GM13977 (cell line): ENCODE results near the gene CNIH1.

Source experiments
- DNase-seq: peaks from one replicate; pipeline ENCODE4 v3.0.0; 2012; ENCODE audit warnings: low spot score
- in situ Hi-C: fragments of 300-500 bp; cut with MboI; formaldehyde crosslinking; loops from one replicate; pipeline ENCODE4 v1.12.0; 2022; ENCODE audit warnings: low sequenced_read_pairs, low pct_unique_long_range_greater_than_20kb, mixed read lengths, inconsistent platforms; ENCODE audit not compliant: unreplicated experiment
- TF ChIP-seq, protein P1 (sequence below): IDR thresholded peaks from 2 replicates; pipeline ENCODE4 v1.5.1; 2012; ENCODE audit warnings: mild to moderate bottlenecking, control low read depth; ENCODE audit not compliant: insufficient read depth; ENCODE audit errors: extremely low read depth, missing control alignments

Gene CNIH1

DNA sequence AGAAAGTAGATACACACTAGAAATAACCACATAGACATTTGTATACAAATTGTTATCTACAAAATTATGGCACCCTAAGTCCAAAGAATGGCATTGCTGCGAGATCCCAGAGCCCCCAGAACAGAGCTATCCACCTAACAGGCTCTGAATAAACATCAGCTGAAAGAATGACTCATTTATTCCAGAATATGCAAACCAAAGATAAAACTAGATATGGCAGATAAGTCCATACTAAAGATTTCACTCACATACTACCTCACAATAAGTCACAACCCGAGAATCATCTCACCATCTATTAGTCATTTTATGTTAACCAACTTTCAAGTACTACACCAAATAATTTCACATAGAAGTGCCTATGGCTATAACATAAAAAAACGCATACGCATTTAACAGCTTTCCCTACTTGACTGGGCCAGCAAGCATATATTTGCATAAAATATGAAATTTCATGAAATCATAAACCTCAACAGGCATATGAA lies 5.6 kb downstream of the CNIH1 start:
- peak; percentile 27 for DNase-seq
- TF ChIP-seq, protein P1, sequence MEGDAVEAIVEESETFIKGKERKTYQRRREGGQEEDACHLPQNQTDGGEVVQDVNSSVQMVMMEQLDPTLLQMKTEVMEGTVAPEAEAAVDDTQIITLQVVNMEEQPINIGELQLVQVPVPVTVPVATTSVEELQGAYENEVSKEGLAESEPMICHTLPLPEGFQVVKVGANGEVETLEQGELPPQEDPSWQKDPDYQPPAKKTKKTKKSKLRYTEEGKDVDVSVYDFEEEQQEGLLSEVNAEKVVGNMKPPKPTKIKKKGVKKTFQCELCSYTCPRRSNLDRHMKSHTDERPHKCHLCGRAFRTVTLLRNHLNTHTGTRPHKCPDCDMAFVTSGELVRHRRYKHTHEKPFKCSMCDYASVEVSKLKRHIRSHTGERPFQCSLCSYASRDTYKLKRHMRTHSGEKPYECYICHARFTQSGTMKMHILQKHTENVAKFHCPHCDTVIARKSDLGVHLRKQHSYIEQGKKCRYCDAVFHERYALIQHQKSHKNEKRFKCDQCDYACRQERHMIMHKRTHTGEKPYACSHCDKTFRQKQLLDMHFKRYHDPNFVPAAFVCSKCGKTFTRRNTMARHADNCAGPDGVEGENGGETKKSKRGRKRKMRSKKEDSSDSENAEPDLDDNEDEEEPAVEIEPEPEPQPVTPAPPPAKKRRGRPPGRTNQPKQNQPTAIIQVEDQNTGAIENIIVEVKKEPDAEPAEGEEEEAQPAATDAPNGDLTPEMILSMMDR = no peak
- in situ Hi-C loops = no loop called here

DNA sequence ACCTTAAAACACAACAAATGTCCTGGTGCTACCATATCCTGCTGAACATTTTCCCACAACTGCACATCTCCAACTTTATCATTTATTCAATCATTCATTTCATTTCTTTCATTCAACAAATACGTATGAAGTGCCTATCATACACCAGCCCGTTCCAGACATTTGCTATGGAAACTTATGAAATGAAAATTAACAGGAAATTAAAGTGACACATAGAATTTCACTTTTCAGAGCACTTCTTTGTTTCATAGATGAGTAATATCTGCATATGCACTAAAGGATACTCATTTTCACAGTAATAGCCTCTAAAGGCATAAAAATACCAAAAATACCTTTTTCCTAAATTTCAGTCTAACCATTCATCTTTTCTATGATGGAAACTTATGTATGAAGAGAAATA lies 12.6 kb downstream of the CNIH1 start:
- in situ Hi-C loops = no loop called here
- TF ChIP-seq, protein P1 = no peak
- no peak for DNase-seq

DNA sequence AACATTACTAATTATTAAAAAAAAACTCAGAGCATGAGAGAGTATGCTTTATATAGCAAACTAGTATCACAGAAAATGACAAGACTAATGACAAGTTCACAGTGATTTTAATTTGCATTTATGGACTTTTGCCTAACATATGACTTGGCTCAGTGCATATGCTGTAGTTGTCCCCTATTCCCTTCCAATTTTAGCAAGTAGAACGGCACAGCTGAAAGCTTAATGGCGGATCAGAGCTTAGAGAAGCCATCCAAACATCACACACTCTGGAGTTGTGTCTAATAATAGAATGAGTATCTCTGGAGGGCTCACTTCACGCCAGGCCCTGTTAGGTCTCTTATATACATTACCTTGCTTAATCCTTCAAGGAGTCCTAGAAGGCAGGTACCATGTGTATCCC lies 13.3 kb downstream of the CNIH1 start:
- TF ChIP-seq, protein P1 = no peak
- in situ Hi-C loops = no loop called here
- DNase-seq = no peak

DNA sequence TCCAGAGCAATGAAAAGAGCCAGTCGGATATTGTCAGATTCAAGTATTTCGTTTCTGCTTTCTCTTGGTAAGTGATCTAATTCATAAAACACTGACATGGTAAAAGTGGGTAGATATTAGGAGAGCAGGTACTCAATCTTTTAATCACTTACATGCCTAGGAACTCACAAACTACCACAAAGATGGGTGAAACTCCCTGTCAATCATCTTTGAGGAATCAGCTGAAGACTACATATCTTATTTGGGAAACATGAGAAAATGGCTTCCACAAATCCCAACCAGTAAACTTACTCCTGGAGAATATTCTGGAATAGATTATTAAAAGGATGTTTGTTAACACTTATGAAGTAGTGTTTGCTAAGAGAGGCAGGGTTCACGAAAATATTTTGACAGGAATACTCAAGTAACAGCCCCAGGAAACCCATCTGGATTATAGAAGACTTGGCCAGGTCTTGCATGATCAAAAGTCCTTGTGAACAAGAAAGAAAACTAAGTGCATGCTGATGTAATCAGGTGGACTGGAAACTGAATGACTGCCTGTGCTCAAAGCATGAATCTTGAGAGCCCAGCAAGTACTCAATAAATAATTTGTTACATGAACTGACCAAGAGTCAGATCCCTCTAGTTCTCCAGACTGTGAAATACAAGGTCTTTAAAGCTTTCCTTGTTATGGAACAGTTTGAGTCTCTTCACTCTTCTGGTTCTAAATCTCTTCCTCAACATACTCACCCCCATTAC lies 15.5 kb downstream of the CNIH1 start:
- in situ Hi-C loops = no loop called here
- DNase-seq = no peak
- TF ChIP-seq, protein P1 = no peak

DNA sequence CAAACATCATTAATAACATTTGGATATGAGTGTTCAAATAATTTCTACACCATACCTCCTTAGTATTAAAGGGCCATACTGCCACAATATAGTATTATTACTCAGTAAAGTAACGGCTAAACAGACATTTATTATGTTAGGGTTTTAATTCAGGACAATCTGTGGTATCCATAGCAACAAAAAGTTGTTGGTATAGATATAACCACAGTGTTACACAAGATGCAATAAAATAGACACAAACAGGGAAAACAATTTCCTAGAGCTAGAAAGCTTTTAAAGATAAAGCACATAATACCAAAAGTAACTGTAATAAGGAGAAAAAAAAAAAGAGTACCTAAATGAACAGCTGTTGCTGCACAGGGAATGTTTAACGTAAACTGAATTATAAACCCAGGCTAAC lies 16.1 kb downstream of the CNIH1 start:
- in situ Hi-C loops = no loop called here
- TF ChIP-seq, protein P1 = no peak
- DNase-seq = no peak

DNA sequence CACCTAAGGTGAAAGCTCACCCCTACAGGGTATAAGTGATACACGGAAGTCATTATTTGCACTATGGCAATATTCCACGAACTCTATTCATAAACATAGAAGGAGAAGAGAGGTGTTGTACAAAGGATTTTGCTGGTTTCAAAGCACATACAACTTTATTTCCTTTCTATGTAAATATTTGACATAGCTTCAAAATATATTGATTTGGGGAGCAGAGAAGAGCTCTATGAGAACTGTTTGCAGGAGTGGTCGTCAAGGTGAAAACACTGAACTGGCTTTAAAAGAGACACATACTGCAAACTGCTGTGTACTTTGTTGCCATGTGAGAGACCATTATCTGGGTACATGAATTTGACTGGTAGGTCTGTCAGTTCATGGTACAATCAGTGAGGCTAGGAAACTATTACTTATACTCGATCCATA lies 16.7 kb downstream of the CNIH1 start:
- TF ChIP-seq, protein P1 = no peak
- in situ Hi-C loops = no loop called here
- DNase-seq = no peak
